NCI-H2227 (cell line): ENCODE results near the gene RASSF4.

Experiments used
- DNase-seq: peaks from one replicate; lab custom pipeline; 2025; ENCODE audit not compliant: unreplicated experiment; lab: John Stamatoyannopoulos, UW

Gene RASSF4

DNA sequence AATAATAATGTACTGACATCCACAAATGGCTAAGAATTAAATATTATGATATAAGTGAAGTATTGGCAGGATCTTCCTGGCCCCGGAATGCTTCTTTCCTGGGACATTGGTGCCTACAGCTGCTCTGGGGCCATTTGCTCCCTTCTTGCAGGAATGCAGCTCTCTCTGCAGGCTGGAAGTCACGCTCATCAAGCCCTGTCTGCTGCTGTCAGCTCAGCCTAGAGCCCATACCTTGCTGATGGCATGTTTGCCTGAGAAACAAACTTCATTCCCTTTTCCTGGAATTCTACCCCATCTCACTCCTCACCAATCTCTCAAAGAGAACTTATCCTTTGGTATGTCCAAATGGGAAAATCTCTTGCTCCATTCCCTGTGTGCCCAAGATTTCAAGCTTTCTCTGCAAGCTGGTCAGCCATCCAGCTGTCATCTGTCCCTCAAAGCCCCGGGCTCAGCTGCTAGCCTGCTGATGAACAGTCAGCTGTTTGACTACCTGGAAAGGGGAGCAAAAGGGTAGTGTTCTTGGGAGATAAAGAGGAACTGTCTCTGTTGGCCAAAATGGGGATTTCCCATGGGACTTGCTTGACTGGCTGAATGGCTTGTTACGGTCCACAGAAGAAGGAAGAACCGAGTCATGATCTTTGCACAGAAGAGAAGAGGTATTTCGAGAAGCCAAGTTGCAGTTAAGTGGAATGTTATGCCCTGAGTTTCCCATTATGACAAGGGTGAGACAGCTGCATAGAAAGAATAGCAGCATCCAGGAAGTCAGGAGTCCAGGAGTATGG lies 12.0 kb upstream of the RASSF4 start:
- no peak for DNase-seq

DNA sequence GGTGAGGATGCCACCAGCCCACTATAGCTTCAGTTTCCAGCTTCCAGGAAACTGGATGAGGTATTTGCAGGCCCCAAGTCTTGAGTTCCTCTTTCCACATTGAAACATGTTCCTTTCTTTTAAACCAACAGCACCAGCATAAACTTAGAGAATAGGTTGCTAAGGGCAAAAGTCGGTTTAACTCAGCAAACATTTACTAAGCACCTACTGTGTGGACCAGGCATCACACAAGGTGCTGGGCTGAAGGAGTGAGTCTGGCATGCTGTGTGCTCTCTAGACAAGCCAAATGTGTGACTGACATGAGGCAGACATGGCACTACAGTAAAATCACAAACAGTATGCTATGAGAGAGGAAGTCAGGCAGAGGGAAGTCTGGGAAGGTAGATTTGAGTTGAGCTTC lies 11.0 kb upstream of the RASSF4 start:
- DNase-seq: no peak

DNA sequence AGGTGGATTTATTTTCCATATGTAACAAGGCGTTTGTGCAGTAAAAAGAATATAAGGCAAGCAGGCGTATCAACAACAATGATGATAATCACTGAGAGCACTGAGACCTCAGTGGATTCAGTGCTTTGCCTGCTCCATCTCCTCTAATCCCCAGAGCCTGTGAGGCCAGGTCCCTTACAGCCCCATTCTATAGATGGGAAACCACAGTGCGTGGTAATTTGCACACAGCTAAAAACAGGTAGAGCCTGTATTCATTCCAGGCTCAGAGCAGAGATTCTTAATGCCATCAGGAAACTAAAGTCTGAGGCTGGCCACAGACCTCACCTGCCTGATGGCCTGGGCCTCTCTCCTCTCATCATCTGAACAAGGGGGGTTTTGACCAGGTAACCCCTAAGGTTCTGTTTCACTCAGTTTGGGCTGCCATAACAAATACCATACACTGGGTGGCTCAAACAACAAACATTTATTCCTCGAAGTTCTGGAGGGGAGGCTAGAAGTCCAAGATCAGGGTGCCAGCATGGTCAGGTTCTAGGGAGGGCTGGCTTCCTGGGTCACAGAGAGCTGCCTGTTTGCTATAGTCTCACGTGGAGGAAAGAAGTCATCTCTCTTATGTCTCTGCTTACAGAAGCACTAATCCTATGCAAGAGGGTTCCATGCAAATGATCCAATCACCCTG lies 10.3 kb upstream of the RASSF4 start:
- DNase-seq: no peak

DNA sequence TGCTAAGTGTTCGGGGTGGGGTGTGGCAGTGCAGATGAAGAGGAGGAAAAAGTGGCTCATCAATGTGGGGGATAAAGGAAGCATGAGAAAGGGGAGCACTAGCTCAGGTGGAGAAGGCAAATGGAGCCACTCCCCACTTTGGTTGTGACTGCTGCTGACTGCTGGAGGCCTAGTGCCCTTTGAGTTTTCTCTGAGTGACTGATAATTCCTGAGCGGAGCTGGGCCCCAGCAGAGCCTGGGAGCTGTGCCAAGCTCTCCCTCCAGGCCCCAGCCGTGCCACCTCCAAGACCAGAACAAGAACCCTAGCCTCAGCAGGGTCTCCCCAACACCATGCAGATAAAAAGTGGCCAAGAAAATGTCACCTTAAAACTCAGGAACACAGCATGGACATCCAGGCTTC lies 9.7 kb upstream of the RASSF4 start:
- no peak for DNase-seq

DNA sequence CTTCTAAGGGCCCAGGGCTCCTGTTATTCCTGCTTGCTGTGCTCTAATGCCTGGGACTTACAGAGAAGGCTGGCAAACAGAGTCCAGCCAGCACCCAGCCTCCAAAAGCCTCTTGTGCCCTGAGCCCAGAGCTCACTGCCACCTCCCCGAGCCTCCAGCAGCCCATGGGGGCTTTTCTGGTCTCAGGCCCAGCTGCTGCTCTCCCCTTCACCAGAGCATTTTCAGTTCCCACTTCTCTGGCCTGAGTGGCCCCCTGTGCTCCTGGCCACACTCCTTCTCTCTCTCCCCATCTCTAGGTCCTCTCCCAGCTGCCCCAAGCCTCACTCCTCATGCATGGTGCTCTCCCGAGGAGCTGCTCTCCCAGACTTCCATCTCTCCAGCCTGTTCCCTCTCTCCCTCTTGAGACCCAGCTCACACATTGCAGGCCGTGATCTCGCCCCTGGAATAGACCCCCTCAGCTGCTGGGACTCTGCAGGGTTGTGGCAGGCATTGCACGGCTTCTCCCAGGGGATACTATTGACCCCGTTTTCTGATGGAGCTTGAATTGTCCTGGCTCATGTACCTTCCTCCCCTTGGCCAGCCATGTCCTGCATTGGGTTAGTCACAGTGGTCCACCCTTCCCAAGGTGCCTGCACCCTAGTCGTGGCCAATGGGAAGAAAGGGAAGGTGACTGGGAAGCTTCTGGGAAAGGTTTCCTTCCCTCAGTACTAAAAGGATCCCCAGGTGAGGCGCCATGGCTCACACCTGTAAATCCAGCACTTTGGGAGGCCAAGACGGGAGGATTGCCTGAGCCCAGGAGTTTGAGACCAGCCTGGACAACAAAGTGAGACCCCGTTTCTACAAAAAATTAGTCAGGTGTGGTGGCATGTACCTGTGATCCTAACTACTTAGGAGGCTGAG lies 9.0 kb upstream of the RASSF4 start:
- DNase-seq: no peak

DNA sequence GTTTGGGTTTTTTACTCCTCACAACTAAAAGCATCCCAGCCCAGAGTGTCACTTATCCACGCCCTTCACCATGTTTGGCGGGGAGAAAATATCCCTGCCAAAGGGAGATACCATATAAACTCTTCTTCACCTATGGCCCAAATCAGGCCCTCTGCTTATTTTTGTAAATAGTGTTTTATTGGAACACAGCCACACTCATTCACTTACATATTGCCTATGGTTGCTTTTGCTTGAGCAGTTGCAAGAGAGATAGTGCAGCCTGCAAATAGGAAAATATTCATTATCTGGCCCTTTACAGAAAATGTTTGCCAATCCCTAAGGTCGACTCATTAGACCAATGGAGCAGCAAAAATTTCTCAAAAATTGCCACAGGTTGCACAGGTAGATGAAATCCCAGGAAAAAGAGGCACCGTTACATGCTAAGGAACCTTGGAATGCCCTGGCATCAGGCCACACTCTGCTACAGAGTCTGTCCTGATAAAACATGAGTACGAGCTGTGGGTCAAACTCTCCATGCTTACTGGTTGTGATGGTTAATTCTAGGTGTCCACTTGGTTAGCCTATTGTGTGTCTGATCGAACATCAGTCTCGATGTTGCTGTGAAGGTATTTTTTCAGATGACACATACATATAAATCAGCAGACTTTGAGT lies 7.9 kb upstream of the RASSF4 start:
- no peak for DNase-seq

DNA sequence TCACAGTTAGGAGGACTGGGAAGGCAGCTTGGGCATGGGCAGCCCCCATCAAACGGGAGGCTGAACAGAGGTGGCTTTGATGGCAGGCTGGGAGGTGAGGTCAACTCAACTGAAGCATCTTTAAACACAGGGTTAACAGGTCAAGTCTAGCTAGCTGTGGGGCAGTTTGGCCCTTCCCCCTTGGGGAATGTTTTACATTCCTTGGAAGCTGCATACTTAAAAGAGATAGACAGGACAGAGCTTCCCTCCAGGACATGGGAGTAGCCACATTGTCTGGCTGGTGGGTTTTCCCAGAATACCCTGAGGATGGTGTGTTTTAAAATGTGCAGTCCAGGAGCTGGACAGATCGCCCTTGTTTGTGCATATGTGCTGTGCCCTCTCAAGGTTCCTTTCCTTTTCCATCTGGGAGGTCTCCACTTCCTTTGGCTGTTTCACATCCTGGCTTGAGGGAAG lies 6.8 kb upstream of the RASSF4 start:
- DNase-seq: no peak

DNA sequence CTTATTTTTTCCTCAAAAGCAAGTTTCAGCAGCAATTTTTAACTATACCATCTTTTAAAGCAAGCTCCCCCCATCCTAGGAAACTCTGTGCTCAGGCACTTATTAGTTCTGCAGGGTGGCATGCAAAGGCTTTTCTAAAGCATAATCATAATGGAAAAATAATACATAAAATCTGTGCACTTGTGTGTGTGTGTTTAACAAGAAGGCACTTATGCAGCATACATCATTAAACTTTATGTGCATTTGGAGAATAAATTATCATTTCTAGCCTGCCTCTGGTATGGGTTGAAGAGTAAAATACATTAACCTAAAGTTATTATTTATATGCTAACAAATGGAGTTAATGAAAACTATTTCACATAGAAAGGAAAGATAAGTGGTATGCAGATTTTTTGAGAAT lies 5.6 kb upstream of the RASSF4 start:
- no peak for DNase-seq

DNA sequence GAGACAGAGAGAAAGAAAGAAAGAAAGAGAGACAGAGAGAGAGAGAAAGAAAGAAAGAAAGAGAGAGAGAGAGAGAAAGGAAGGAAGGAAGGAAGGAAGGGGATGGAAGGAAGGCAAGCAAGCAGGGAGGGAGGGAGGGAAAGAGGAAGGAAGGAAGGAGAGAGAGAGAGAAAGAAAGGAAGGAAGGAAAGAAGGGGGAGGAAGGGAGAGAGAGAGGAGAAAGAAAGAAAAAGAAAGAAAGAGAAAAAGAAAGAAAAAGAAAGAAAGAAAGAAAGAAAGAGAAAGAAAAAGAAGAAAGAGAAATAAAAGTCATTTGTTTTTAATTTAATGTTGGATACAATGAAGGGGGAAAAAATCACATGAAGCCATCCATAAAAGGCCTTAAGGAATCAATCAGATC lies 4.6 kb upstream of the RASSF4 start:
- DNase-seq: no peak

DNA sequence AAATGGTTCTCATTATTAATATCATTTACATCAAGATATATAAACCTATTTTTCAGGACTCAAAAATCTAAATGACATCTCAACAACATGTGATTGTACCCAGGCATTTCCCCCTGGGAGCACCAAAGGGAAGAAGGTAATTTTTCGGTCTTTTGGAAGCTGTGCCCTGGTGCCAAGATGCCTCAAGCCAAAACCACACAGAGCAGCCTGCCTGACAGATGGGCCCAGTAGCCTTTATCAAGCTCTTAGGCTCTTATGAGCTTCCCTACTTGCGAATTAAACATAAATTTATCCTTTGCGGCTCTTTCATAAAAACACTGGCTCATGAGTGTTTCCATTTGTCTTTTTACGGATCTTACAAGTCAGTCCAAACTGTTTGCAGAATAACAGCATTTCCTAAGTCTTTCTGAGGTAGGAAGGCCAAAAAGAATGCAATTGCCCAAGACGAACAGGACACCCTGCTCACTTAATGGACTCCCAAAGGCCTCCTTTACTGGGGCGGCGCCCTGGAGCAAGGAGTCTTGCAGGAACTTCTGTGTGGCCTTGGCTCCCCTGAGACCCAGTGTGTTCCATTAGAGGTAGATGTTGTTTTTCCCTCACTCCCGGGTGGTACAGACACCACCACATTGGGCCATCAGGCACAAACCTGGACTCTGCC lies 4.1 kb upstream of the RASSF4 start:
- no peak for DNase-seq

DNA sequence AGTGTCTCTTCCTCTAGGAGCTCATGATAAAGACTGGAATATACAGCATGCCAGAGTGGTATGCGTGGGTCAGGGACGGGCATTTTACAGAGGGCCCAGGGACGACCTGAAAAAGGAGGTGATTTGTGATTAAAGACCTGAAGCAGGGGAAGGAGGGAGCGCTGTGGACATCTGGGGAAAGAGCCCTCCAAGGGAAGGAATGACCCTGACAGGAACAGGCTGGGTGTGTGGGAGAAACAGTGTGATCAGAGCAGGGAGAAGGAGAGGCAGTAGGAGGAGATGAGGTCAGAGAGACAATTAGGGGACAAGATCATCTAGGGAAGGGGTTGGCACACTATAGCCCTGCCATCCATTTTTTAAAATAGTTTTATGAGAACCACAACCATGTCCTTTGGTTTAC lies 3.4 kb upstream of the RASSF4 start:
- no peak for DNase-seq

DNA sequence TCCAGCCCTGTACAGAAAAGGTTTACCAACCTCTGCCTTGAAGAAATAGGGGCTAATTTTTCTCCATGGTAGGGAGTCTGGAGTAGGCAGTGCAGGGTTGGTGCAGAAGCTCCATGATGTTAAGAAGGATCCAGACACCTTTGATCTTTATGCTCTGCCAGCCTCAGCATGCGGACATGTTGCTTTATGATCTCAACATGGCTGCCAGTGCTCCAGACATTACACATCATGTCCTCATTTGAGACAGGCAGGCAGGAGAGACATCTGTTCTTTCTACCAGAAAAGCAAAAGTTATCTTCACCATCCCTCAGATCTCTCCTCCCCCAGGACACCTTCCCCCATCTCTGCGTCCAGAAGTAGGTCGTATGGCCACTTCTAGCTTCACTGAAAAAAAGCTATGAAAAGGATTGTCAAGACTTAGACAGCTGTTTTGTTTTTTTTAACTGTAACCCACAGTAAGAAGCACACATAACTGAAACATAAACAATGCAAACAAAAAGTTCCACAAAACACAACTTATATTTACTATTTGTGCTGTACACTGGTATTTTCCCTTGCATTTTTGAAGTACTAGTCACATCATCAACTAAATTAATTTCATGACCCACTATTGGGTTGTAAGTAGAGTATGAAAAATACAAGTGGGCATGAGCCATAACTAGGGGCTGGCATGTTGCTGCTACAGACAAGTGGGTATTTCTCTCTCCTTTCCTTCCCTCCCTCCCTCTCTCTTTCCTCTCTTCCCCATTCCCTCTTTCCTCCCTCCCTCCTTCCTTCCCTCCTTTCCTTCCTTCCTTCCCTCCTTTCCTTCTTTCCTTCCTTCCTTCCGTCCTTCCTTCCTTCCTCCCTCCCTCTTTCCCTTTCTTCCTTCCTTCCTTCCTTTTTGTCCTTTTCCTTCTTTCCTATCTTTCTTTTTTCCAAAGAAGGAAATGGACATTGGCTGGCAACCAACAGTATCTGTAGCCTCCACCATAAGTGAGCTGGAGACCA lies 2.6 kb upstream of the RASSF4 start:
- DNase-seq: no peak

DNA sequence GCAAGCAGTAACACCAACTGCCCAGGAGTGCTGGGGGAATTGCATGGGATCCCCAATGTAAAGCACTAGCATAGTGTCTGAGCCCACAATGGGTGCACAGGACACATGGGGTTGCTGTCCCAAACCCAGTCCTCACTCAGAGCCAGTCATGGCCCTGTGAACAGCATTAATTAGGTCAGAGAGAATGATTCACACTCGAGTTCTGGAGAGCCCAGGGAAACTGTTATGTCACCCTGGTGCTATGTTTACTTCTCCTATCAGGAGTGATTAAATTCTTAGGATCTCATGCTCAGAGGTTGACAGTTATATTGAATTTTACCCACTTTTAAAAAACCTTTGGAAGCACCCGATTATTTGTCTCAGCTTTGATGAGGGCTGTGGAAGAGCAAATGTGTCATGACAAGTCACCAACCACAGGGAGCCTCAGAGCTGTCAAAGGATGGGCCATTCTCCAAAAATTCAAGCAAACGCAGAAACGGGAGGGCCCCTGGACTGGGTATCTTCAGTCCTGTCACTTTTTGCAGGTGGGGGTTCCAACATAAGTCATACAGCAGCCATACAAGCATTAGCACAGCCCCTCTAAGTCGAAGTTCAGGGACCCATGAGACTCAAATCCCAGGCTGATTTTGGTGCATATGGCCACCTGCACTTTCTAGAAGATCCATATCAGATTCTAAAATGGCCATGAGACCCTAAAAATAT lies 1.3 kb upstream of the RASSF4 start:
- no peak for DNase-seq

DNA sequence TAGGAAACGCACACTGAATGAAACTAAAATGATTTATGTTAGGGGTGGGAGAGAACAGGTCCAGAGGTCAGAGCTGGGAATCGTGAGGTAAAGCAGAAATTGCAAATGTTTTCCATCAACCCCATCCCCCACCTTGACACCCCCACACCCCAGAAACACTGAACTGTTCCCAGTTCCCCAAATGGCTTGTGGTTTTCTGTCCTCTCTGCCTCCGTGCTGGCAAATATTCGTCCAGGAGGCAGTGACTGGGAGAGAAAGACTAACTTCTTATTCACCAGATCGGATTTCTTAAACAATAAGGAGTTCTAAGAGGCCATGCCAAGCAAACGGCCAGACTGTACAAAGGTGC lies 730 bp upstream of the RASSF4 start:
- no peak for DNase-seq

DNA sequence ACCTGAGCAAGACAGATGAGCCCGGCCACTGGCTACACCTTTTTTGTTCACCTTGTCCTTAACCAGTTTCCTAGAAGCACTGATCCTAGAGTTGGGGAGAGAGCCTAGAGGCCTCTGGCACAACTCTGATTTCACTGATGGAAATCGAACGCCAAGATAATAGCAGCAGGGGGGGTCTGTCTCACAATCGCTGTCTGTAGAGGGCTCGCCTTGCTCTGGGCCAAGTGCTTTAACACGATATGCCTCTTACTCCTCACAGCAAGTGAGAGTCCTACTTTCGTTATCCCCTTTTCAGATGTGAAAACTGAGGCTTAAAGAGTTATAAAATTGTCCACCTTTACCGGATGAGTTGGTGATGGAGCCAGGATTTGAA lies 472 bp downstream of the RASSF4 start:
- DNase-seq: no peak

DNA sequence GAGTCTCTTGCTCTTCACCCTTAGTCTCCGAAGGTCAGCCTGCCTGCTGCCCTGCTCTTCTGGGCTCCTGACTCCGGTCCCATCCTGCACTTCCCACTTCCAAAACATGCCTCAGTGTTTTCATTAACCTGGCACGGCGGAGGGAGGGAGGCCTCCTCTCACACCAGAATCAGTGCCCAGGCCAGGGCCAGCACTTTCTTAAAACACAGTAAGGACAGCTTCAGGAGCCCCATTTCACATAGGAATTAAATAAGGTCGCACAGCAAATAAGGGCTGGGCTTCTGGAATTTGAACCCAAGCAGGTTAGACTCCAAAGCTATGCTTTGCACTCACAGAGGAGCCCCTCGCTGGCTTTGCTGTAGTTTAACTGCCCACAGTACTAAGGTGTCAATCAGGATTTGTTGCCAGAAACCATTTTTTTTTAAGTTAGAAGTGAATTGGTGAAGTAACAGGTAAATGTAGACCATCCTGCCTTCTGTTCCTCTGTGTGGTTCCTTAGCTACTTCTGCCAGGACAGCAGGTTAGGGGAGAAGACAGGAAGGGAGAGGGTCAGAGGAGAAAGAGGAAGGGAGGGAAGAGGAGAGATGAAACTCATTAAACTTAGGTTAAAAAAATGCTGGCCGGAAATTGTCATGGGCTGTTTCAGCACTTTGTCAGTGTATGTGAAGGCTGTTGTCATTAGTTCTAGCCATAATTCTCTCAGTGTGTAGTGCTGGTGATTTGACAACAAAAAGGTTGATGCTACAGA lies 1.1 kb downstream of the RASSF4 start:
- no peak for DNase-seq

DNA sequence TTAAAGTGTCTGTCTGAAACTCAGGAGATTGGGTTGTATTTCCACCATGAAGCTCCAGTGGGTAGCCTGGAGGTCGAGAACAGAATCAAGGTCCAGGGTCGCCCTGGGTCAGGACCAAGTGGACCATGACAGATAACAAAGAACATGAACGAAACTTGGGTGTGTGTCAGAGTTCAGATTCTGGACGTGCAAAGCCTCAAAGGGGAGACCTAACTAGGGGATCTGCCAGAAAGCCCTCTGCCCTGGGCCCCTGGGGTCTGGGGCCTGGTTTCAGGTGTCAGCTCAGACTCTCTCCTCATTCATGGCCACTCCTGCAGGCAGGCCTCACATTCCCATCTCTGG lies 1.6 kb downstream of the RASSF4 start:
- DNase-seq: no peak

DNA sequence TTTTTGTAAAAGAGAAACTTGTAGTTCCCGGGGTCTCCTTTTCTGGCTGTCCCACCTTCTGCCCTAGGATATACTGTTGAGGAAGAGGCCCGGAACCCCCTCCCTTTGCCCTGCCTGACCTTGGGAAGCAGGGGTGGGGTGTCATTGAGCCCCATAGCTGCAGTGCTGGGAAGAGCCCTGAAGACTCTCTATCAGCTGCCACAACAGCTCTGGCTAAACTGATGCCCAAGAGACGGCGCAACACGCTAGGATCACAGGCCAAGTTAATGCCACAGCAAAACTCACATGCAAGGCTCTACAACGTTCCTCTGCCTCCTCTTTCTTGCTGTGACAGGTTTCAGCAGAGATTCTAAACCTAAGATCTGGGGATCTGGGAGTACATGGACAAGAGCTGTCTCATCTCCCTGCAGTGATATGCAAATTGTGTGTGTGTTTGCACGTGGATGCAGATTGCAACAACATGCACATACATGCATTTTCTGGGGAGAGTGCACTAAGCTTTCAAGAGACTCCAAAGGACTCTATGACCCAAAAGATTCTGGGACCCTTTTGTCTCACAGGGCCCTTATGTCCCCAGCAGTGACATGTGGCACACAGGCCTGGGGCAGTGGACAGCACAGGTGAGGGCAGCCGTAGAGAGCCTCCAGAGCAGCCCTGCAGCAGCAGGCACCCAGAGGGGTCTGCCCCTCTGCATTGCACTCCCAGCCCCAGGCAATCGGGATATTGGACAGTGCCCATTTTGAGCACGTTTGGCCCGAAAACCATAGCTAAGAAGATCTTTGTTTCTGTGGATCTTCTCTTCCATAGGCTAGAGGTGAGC lies 2.5 kb downstream of the RASSF4 start:
- no peak for DNase-seq
